AML-193 (cell line): Measurements from ENCODE around the gene SPHK2.
"Not testable (repeated sequence)": the region's sequence is repeated elsewhere in the genome, so short reads cannot be mapped to it uniquely, and the experiment has no call there.

Source experiments
- DNase-seq, 2 experiments: peaks; one replicate each; lab custom pipeline; 2025; lab: John Stamatoyannopoulos, UW

Gene SPHK2

GRCh38 chr19:48624791-48625723 is 5.8 kb downstream of the SPHK2 start:
- no peak for DNase-seq

- DNase-seq = no peak
Observed at GRCh38 chr19:48625891-48626327, 6.6 kb downstream of the SPHK2 start.

GRCh38 chr19:48627201-48627864 is 8.0 kb downstream of the SPHK2 start:
- DNase-seq = no peak

- no peak for DNase-seq
Observed at GRCh38 chr19:48627865-48628314, 8.6 kb downstream of the SPHK2 start.

- DNase-seq = no peak
Observed at GRCh38 chr19:48628486-48629296, 9.4 kb downstream of the SPHK2 start.

GRCh38 chr19:48629297-48629598 is 9.9 kb downstream of the SPHK2 start:
- no peak for DNase-seq

- no peak for DNase-seq
Observed at GRCh38 chr19:48629599-48630295, 10.4 kb downstream of the SPHK2 start.

GRCh38 chr19:48630296-48631063 is 11.2 kb downstream of the SPHK2 start:
- DNase-seq = no peak

- DNase-seq = no peak
Observed at GRCh38 chr19:48631225-48631624, 11.9 kb downstream of the SPHK2 start.

GRCh38 chr19:48632286-48632685 is 13.0 kb downstream of the SPHK2 start:
- not testable (repeated sequence) for DNase-seq

- DNase-seq = no peak
Observed at GRCh38 chr19:48632692-48633147, 13.4 kb downstream of the SPHK2 start.

GRCh38 chr19:48633148-48634035 is 14.1 kb downstream of the SPHK2 start:
- no peak for DNase-seq

- no peak for DNase-seq
Observed at GRCh38 chr19:48634036-48634342, 14.7 kb downstream of the SPHK2 start.

- DNase-seq = peak; percentile 91 to 92
Observed at GRCh38 chr19:48634424-48635262, 15.3 kb downstream of the SPHK2 start.

GRCh38 chr19:48635263-48635965 is 16.1 kb downstream of the SPHK2 start:
- DNase-seq = peak; percentile 26 to 52

- no peak for DNase-seq
Observed at GRCh38 chr19:48635966-48636858, 16.9 kb downstream of the SPHK2 start.

GRCh38 chr19:48636859-48637448 is 17.6 kb downstream of the SPHK2 start, which contains the start of gene DBP:
Gene DBP, minus strand, starts transcription at chr19:48637379. Its CDS starts 385 bp downstream, at chr19:48636994.
- no peak for DNase-seq
